GM19452 (cell line): Measurements from ENCODE around the gene C1QC.

ENCODE experiments used
- ATAC-seq: cut with Tn5 transposase; IDR thresholded peaks from one replicate; pipeline ENCODE4 v1.9.1; 2021; ENCODE audit not compliant: unreplicated experiment

C1QC gene

DNA sequence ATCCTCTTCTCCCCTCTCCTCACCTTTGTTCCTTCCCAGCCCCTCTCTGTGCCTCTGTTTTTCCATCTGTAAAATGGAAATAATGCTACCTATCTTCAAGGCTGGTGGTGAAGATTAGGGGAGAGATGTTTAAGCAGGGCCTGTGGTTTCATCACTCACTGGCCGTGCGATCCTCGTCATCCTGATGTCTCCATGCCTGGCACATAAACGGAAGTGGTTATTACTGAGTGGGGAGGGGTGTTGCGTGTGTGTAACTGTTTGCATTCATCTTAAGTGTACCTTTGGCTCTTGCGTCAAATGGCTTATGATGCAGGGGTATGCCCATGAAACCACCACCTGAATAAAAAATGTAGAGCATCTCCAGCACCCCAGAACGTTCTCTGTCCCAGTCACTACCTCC, 24.2 kb upstream of the C1QC start:
- no peak for ATAC-seq

DNA sequence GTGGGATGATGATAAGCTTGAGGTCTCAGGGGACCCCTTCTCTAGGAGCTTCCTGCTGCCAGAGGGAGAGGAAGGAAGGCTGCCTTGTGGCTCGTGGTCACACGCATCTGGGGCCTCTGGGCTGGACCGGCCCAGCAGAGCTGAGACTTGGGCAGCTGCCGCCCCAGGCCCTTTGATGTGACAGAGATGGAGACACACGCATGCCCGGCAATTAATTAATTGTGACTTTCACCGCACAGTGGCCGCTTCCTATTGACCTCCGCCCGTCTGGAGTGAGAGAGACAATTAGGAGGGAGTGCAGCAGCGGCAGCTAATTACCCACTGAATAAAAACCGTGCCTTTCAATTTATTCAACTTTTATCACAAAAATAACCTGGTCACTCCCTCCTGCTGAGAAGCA, 23.6 kb upstream of the C1QC start:
- no peak for ATAC-seq

DNA sequence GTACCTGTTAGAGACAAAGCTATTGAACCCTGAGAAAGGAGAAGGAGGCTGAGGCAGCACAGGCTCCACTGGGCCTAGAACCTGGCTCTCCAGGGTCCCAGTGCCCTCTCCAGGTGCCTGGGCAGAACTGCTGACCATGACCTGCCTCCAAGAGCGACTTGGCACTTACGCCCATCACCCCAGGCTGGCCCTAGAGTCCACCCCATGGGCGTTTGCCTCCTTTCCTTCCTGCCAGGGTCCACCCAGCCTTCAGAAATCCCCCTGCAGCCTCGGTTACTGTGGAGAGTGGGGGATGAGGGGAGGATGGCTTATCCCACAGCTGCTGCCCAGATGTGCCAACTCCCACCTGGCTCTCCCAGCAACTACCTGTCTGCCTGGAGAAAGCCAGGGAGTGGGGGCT, 21.7 kb upstream of the C1QC start:
- ATAC-seq = no peak

DNA sequence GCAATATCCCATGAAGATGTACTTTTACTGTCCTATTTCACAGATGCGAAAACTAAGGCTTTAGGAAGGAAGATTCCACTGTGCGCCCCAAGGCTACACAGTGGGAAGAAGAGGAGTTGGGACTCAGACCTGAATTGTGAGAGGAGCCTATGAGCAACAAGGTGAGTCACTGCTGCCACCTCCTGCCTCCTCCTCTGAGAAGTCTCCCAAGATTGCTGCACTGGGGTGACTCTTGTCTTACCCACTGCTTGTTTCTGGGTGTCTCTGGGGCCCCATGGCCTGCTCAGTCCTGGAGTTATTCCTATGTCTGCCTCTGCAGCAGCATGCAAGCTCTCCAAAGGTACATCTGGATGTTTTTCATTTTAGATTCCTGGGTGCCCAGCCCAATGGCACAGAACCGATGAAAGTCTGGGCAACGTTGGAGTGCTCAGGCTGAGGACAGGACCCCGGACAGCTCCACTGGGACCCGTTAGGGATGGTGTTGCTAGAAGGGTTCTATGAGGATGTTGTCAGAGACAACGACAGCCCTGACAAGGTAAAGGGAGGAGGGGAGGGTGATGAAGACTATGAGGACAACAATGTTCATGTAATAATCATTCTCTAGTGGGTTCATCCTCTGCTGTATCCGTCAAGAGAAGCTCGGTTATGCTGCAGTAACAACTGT, 18.0 kb upstream of the C1QC start:
- ATAC-seq = no peak

DNA sequence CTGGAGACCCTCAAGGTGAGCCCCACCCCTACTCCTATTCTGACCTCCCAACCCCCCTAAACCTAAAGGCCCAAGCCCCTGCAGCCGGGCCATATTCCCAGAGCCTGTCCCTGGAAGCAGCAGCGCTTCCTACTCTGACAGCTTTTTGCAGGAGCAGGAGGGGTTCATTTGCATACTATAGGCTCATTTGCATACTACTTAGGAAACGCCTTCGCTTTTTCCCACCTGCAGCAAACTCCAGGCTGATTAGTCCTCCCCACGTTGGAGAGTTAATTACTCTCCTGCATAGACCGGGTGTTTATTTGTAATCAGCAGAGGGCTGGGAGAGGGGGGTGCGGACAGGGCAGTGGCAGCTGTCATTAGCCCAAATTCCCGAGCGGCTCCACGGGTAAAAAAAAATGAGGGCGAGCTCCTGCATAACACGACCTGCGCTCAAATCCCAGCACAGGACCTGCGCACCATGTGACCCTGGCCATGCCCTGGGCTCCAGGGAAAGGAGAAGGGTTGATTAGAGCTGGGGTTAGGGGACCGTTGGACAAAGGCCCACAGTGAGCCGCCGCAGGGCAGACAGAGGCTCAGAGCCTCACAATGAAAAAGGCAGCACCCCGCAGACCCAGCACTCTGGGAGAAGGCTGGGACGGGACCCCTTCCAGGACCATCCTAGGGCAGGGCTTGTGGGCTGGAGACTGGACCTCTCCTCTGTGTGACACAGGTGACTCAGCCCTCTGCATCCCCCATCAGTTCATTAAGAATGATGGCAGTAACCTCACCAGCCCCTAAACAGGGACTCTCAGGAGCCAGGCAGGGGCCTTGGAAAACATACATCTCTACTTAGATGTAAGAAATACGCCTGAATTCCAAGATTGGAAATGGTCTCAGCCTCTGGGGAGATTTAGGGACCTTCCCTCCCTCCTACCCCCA, 16.9 kb upstream of the C1QC start:
- ATAC-seq = no peak

DNA sequence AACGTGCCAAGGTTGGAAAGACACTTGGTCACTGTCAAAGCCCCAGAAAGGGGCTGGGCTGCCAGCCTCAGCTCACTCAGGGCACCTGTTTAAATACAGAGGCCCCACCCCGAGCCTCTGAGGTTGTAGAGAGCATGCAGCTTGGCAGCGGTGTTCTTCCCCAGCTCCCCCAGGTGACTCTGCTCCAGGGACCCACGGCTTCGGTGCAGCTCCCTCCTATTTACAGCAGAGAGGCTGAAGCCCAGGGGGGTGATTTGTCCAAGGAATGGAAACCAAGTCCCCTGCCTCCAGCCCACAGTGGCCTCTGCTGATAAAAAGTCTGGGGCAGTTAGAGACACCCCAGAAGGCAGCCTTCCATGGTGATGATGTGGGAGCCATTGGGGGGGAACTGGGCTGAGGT, 16.1 kb upstream of the C1QC start:
- ATAC-seq = no peak

DNA sequence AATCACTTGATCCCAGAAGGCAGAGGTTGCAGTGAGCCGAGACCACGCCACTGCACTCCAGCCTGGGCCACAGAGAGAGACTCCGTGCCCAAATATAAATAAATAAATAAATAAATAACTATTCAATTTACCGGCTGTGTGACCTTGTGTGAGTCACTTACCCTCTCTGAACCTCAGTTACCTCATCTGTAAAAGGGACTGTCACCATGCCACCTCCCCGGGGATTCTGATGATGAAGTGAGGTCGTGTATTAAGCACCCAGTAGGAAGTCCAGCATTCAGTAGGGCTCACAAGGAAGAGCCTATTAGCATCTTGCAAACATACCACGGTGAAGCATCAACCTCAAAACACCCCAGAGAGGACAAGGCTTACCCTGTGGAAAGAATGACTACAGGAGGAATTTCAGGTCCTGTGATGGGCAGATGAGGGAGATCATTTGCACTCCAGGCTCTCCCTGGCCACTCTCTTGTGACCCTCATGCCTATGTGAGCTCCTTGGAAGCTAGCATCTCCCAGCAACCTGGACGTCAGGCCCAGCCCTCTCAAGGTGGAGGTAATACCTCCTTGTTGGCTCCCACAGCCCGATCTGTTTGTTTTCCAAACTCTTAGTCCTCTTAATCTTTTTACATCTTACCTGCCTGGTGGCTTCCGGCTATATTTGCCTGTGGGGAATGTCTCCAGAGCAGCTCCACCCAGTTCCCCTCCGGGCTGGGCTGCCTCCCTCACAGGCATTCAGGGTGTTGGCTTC, 14.6 kb upstream of the C1QC start:
- no peak for ATAC-seq

DNA sequence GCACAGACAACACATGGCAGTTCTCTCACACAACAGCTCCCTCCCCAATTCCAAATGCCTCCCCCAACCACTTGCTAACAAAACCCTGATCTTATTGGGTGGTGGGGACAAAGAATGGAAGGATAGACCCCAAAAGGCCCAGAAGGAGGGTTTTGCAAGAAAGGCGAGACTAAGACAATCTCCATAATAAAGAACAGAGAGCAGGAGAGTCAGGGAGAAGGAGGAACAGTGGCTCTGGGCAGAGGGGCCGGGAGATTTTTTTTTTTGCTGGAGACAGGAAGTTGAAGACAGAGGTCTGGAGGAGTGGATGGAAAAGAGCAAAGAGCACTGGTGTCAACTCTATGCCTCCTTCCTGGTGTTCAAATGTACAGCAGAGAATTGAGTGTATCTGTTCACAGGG, 13.5 kb upstream of the C1QC start:
- no peak for ATAC-seq

DNA sequence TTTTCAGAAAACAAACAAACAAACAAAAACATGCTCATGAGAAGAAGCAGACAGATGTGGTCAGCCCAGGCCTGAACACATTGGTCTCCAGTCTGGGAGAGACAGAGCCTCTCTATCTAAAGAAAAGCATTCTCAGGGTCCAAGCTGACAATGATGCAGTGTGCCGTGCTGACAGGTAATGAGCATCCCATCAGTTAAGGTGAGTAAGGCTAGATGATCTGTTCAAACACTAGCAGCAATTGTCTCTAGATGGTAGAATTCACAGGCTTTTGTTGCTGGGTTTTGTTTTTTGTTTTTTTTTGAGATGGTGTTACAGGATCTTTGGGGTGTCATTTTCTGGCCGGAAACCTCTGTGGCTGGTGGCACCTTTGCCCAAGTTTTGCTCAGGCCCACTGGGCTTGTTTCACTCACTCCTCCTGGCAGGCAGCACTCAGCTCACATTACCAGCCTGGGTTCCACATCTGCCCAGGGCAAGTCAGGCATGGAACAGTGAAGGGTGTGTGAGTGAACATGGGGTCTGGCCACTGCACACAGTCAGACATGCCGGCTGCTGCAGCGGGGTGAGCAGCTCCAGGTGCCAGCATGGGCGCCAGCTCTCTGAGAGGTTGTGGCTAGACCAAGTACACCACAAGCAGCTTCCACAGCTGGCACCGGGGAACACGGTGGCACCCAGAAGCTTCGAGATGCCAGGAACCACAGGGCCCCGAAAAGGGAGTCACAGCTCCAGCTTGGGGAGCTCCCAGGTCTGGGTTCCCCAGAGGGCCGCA, 9.6 kb upstream of the C1QC start:
- ATAC-seq = no peak

DNA sequence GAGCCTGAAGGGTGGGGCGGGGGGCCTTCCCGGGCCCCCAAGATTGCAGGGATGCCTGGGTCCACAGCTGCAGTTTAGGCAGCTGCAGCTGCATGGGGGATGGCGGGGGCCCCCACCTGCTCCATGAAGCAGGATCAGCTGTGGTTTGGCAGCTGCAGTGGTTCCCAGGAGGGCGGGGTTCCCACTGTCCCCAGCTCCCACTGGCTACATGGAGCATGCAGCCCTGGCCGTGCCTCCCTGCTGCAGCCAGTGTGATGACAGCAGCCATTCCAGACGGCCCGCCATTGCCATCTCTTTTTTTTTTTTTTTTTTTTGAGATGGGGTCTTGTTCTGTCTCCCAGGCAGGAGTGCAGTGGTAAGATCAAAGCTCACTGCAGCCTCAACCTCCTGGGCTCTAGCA, 8.0 kb upstream of the C1QC start:
- no peak for ATAC-seq

DNA sequence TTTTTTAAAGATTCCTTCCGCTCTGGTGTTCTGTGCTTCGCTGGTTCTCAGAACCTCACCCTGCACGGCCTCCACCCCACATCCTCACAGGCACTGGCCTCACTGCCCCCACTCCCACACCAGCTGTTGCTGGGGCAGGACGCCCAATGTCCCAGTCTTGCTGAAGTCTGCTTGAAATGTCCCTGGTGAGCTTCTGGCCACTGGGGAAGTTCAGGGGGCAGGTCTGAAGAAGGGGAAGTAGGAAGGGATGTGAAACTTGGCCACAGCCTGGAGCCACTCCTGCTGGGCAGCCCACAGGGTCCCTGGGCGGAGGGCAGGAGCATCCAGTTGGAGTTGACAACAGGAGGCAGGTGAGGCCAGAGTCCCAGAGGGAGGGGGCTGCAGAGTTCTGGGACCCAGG, 7.1 kb upstream of the C1QC start, which contains the start of gene C1QA:
C1QA (plus strand) TSS at position 276 of the 400 bp plus-strand sequence. CDS start 989 bp downstream, outside the sequence.
- no peak for ATAC-seq

DNA sequence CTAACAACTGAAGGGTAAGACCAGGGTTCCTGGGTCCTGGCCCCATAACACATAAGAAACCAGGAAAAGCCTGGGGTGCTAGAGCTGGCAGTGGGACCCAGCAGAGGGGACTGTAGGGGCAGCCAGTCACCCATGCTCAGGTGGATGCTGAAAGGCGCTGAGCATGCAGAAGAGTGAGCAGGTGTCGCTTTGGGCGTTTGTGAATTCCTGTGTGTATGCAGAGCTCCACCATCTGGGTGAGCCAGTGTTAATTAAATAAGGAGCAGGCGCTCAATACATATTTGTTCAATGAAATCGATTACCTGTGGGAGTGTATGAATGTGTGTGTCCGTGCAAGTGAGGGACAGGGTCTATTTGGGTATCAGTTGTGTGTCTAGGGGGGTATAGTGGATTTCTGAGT, 6.5 kb upstream of the C1QC start:
- ATAC-seq = no peak

DNA sequence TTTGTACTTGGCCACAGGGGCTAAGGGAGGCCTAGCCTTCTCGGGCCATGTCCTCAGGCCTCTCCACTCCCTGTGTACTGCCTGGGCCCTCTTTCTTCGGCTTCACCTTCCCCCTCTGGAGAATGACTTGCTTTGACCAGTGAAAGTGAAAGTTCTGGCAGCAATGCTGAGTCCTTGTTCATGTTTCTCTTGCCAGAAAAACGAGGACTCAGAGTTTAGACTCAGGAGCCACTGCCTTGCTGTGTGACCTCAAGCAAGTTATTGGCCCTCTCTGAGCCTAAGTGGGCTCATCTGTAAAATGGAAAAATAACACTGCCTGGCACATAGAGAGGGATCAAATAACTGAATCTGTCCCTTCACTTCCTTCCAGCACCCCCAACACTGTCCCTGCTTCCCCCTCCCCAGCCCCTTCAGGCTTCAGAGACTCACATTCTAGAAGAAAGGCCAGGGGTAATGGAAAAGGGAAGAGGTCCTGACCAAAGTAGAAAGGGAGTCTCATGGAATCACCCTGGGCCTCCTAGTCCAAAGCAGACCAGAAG, 5.5 kb upstream of the C1QC start:
- ATAC-seq = no peak

DNA sequence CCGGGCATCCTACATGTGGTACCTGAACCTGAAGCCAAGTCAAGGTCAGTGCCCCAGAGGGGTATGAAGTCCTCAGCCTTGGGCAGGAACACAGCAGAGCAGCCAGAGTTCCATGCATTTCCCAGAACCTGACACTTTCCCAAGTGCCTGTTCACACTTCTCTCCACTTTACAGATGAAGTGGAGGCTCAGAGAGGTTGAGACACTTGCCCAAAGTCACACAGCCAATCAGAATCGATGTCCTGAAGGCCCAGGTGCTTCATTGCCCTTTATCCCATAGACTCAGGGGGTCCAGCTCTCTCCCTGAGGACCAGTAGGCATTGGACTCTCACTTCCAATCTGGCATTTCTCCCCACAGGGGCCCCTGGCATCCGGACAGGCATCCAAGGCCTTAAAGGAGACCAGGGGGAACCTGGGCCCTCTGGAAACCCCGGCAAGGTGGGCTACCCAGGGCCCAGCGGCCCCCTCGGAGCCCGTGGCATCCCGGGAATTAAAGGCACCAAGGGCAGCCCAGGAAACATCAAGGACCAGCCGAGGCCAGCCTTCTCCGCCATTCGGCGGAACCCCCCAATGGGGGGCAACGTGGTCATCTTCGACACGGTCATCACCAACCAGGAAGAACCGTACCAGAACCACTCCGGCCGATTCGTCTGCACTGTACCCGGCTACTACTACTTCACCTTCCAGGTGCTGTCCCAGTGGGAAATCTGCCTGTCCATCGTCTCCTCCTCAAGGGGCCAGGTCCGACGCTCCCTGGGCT, 4.8 kb upstream of the C1QC start:
- no peak for ATAC-seq

DNA sequence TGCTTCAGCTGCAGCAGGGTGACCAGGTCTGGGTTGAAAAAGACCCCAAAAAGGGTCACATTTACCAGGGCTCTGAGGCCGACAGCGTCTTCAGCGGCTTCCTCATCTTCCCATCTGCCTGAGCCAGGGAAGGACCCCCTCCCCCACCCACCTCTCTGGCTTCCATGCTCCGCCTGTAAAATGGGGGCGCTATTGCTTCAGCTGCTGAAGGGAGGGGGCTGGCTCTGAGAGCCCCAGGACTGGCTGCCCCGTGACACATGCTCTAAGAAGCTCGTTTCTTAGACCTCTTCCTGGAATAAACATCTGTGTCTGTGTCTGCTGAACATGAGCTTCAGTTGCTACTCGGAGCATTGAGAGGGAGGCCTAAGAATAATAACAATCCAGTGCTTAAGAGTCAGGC, 4.1 kb upstream of the C1QC start:
- ATAC-seq = no peak

DNA sequence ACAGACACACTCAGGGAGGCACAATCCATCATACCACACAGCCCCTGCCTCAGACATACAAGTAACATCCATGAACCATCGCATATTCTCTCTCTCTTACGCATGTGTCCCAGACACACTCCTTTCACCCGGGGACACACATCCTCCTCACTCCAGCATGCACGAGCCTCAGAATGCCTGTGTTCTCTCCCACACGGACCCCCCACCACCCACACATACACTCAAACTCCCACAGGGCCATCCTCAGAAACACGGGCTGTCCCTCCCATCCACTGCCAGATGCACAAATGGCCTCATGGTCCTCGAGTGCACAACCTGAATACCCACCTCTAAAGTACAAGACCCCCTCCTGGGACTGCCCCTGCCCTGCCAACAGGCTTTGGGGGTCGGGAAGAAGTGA, 2.2 kb upstream of the C1QC start:
- no peak for ATAC-seq

DNA sequence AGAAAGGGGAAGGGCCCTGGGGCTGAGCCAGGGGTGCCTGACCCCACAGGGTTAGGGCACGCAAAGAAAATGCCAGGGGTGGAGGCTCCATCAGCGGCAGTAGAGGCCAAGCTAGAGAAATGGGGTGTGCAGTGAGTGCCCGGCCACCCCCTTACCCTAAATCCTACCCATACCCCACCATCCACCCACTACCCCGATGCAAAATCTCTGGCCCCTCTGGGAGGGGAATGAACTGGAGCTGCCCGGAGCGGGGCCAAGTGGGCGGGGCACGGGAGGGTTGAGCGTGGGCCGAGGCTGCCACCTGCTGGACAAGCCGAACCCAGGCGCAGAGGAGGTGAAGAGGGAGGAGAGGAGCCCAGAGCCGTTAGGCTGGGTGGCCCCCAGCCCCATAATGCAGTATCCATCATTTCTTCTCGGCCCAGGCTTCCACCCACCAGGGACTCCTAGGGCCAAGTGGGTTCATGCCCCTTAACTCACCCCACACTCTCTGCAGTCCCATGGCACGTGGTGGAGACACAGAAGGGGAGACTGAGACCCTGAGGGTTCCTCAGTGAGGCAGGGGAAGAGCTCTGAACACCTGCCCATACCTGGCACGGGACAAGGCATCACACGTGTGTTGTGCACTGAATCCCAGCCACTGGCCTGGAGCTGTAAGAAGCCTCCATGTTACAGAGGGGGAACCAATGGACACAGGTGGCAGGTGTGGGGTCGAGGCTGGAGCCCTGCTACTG, 1.4 kb upstream of the C1QC start:
- ATAC-seq = no peak

DNA sequence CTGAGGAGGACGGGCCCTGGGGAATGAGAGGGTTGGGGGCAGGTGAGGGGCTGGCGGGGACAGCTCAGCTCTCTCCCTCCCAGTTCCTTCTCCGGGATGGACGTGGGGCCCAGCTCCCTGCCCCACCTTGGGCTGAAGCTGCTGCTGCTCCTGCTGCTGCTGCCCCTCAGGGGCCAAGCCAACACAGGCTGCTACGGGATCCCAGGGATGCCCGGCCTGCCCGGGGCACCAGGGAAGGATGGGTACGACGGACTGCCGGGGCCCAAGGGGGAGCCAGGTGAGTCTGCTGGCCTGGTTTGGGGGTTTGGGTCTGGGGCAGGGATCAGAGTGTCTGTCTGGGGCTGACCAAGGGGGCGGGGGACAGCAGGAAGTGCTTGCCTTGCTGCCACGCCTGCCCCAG, 495 bp downstream of the C1QC start:
- no peak for ATAC-seq

DNA sequence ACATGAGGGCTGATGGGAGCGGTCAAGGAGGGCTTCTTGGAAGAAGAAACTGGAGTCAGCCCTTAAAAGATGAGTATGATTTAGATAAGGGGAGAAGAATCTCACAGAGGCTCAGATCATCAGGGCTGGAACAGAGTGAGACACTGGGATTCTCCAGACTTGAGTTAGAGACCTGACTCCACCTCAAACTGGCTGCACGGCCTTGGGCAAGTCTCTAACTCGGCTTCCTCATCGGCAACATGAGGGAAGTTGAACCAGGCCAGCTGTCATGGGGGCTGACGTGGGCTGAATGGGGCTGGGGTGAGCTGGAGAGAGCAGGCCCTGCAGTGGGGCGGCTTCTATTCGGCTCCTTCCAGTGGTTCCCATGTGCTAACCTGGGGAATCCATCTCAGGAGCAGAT, 2.5 kb downstream of the C1QC start:
- no peak for ATAC-seq
